ENCODE data around the gene RUSF1. TPM values are rescaled to one million over a fixed set of nuclear protein-coding genes. Genes with fewer than 3 reads are reported as not detected.
A peak's percentile ranks its signal among the peaks of the same experiment; 100 is the strongest.

Gene RUSF1
- total RNA-seq, 2 experiments from 2014 or later = 32.8 to 37.7 TPM

GRCh38 chr16:31467858-31468257 lies 40.3 kb downstream of the RUSF1 start:
- H3K36me3 Mint-ChIP-seq = peaks cover 17% of the 10 kb centered on the region
- peaks cover 19% of the 10 kb centered on the region for H3K27me3 Mint-ChIP-seq
- DNase-seq (no peak), ATAC-seq (no peak)
- no peaks in the 10 kb centered on the region for H3K9me3 Mint-ChIP-seq (ENCODE audit: low read depth)
- H3K27ac Mint-ChIP-seq = peak overlapping the region; percentile 50
- peaks cover 24% of the 10 kb centered on the region for H3K4me1 Mint-ChIP-seq
- H3K4me3 Mint-ChIP-seq = no peak overlapping the region
- CTCF ChIA-PET = interaction anchor here (1.5 to 2.3 kb wide), 2 partner anchors 8 to 401 kb away, joined by 3 to 14 read pairs; partner anchors contain the start of gene ARMC5

- ATAC-seq = peak; percentile 63
- no peak for DNase-seq
- CTCF ChIA-PET = no interaction called here
- Mint-ChIP-seq H3K36me3 (peaks cover 18% of the 10 kb centered on the region), H3K4me3 (no peak overlapping the region), H3K27ac (peak overlapping the region; percentile 75), H3K4me1 (peaks cover 18% of the 10 kb centered on the region), H3K27me3 (peaks cover 13% of the 10 kb centered on the region), H3K9me3 (ENCODE audit: low read depth) (no peaks in the 10 kb centered on the region)
Observed at GRCh38 chr16:31467151-31467773, 40.9 kb downstream of the RUSF1 start.

DNA sequence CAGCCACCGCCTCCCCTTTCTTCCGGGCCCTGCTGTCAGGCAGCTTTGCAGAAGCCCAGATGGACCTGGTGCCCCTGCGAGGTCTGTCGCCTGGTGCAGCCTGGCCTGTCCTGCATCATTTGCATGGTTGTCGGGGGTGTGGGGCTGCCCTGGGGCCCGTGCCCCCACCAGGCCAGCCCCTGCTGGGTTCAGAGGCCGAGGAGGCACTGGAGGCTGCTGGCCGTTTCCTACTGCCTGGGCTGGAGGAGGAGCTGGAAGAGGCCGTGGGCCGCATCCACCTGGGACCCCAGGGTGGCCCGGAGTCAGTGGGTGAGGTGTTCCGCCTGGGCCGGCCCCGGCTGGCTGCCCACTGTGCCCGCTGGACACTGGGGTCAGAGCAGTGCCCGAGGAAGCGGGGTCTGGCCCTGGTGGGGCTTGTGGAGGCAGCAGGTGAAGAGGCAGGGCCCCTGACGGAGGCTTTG lies 41.8 kb downstream of the RUSF1 start:
- DNase-seq (no peak), ATAC-seq (no peak)
- H3K4me1 Mint-ChIP-seq = peaks cover 18% of the 10 kb centered on the region
- H3K9me3 Mint-ChIP-seq (ENCODE audit: low read depth) = no peaks in the 10 kb centered on the region
- CTCF ChIA-PET = no interaction called here
- H3K36me3 Mint-ChIP-seq = peaks cover 18% of the 10 kb centered on the region
- peaks cover 9% of the 10 kb centered on the region for H3K27me3 Mint-ChIP-seq
- no peak overlapping the region for H3K4me3 Mint-ChIP-seq
- peak overlapping the region; percentile 75 for H3K27ac Mint-ChIP-seq

- ATAC-seq = no peak
- Mint-ChIP-seq H3K4me1 (peaks cover 24% of the 10 kb centered on the region), H3K4me3 (no peak overlapping the region), H3K36me3 (peaks cover 18% of the 10 kb centered on the region), H3K27ac (no peak overlapping the region), H3K9me3 (ENCODE audit: low read depth) (no peaks in the 10 kb centered on the region), H3K27me3 (peaks cover 4% of the 10 kb centered on the region)
- no peak for DNase-seq
- CTCF ChIA-PET = no interaction called here
Observed at GRCh38 chr16:31465788-31466370, 42.3 kb downstream of the RUSF1 start.

DNA sequence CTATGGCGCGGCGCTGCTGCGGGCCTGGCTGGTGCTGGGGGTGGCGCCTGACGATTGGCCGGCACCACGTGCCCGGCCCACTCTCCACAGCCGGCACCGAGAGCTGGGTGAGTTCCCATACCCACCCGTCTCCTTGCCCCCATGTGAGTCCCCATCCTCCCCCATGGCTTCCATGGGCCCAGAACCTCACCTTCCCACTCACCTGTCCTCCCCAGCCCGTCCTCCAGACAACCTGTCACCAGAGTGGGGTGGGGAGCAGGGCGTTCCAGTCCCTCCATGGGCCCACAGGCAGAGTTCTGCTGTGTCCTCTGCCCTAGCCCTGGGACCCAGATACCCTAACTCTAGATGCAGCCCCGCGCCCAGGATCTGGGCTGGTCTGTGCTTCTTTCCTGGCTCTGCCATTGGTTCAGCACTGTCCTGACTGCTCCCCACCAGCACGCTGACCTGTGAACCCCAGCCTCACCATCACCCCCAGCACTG lies 43.4 kb downstream of the RUSF1 start:
- Mint-ChIP-seq H3K27me3 (no peaks in the 10 kb centered on the region), H3K36me3 (peaks cover 18% of the 10 kb centered on the region), H3K9me3 (ENCODE audit: low read depth) (no peaks in the 10 kb centered on the region), H3K4me3 (no peak overlapping the region), H3K27ac (no peak overlapping the region), H3K4me1 (peaks cover 34% of the 10 kb centered on the region)
- CTCF ChIA-PET = no interaction called here
- DNase-seq (no peak), ATAC-seq (no peak)

DNA sequence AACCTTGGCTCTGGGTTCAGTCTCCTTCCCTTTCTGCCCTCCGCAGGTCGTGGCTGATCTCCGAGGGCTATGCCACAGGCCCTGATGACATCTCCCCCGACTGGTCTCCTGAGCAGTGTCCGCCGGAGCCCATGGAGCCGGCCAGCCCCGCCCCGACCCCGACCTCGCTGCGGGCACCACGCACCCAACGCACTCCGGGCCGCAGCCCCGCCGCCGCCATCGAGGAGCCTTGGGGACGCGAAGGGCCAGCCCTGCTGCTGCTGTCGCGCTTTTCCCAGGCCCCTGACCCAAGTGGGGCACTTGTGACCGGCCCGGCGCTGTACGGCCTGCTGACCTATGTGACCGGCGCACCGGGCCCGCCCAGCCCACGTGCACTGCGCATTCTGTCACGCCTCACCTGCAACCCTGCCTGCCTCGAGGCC lies 43.8 kb downstream of the RUSF1 start:
- CTCF ChIA-PET = interaction anchor here (0.6 to 1.2 kb wide), 2 partner anchors 39 to 405 kb away, joined by 3 read pairs; no protein-coding TSS in a partner anchor

DNA sequence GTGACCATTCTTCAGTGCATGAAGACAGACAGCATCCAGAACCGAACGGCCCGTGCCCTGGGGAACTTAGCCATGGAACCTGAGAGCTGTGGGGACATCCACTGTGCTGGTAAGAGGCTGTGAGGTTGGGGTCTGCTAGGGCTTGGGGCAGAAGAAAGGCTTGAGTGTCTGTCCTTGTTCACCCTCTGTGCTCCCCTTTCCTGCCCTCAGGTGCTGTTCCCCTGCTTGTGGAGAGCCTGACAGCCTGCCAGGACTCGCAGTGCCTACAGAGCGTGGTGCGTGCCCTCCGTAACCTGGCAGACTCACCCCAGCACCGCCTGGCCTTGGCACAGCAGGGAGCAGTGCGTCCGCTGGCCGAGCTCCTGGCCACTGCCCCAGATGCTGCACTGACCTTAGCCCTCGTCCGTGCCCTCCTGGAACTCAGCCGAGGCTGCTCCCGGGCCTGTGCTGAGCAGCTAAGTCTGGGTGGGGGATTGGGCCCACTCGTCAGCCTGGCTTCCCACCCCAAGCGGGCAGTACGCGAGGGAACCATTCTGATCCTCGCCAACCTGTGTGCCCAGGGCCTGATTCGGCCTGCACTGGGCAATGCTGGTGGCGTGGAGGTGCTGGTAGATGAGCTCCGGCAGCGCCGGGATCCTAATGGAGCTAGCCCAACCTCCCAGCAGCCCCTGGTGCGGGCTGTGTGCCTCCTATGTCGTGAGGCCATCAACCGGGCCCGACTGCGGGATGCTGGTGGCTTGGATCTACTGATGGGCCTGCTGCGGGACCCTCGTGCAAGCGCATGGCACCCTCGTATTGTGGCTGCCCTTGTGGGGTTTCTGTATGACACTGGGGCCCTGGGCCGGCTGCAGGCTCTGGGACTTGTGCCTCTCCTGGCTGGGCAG lies 46.0 kb downstream of the RUSF1 start:
- H3K36me3 Mint-ChIP-seq = peaks cover 24% of the 10 kb centered on the region
- H3K27ac Mint-ChIP-seq = no peak overlapping the region
- no peaks in the 10 kb centered on the region for H3K9me3 Mint-ChIP-seq (ENCODE audit: low read depth)
- no peak overlapping the region for H3K4me3 Mint-ChIP-seq
- H3K4me1 Mint-ChIP-seq = peaks cover 32% of the 10 kb centered on the region
- ATAC-seq (no peak), DNase-seq (no peak)
- CTCF ChIA-PET = interaction anchor here (2.3 to 7.9 kb wide), 3 partner anchors 14 to 405 kb away, joined by 8 to 74 read pairs (median 36); a partner anchor contains a TSS
- no peaks in the 10 kb centered on the region for H3K27me3 Mint-ChIP-seq

More for the DNA sequence above, 43.8 kb downstream of the RUSF1 start:
- H3K36me3 Mint-ChIP-seq = peaks cover 18% of the 10 kb centered on the region
- DNase-seq (no peak), ATAC-seq (no peak)
- H3K4me3 Mint-ChIP-seq = no peak overlapping the region
- no peak overlapping the region for H3K27ac Mint-ChIP-seq
- H3K9me3 Mint-ChIP-seq (ENCODE audit: low read depth) = no peaks in the 10 kb centered on the region
- no peaks in the 10 kb centered on the region for H3K27me3 Mint-ChIP-seq
- peaks cover 34% of the 10 kb centered on the region for H3K4me1 Mint-ChIP-seq

GRCh38 chr16:31461201-31461920 lies 46.8 kb downstream of the RUSF1 start:
- Mint-ChIP-seq H3K9me3 (ENCODE audit: low read depth) (no peaks in the 10 kb centered on the region), H3K27me3 (no peaks in the 10 kb centered on the region), H3K27ac (peak overlapping the region; percentile 76), H3K4me3 (peak overlapping the region; percentile 3), H3K4me1 (peaks cover 33% of the 10 kb centered on the region), H3K36me3 (peaks cover 28% of the 10 kb centered on the region)
- CTCF ChIA-PET = interaction anchor here (0.7 to 7.9 kb wide), 19 partner anchors 8 to 526 kb away, joined by 3 to 74 read pairs (median 6); partner anchors contain the start of genes FUS, ITGAX, KAT8 and RUSF1
- no peak for ATAC-seq
- DNase-seq = no peak

GRCh38 chr16:31460582-31461002 lies 47.6 kb downstream of the RUSF1 start:
- Mint-ChIP-seq H3K9me3 (ENCODE audit: low read depth) (no peaks in the 10 kb centered on the region), H3K4me3 (peak overlapping the region; percentile 85), H3K4me1 (peaks cover 39% of the 10 kb centered on the region), H3K36me3 (peaks cover 29% of the 10 kb centered on the region), H3K27ac (peak overlapping the region; percentile 92), H3K27me3 (no peaks in the 10 kb centered on the region)
- no peak for ATAC-seq
- CTCF ChIA-PET = interaction anchor here (0.7 to 7.9 kb wide), 22 partner anchors 9 to 525 kb away, joined by 3 to 74 read pairs (median 5); partner anchors contain the start of genes FUS, ITGAX, KAT8 and RUSF1
- DNase-seq = no peak

- Mint-ChIP-seq H3K27me3 (no peaks in the 10 kb centered on the region), H3K9me3 (ENCODE audit: low read depth) (no peaks in the 10 kb centered on the region), H3K27ac (peak overlapping the region; percentile 95), H3K4me1 (peaks cover 46% of the 10 kb centered on the region), H3K36me3 (peaks cover 27% of the 10 kb centered on the region), H3K4me3 (peak overlapping the region; percentile 89)
- CTCF ChIA-PET = interaction anchor here (0.6 to 7.9 kb wide), 28 partner anchors 9 to 525 kb away, joined by 3 to 74 read pairs (median 4); partner anchors contain the start of genes FUS, ITGAX, KAT8 and RUSF1
- DNase-seq = peak; percentile 100
- ATAC-seq = peak; percentile 78
Observed at GRCh38 chr16:31459687-31460581, 48.3 kb downstream of the RUSF1 start.

GRCh38 chr16:31458844-31459686 lies 49.1 kb downstream of the RUSF1 start, which contains the start of gene ARMC5:
Gene ARMC5 (plus strand): TSS chr16:31459501. CDS start chr16:31459525, 24 bp downstream.
- Mint-ChIP-seq H3K36me3 (peaks cover 26% of the 10 kb centered on the region), H3K27me3 (no peaks in the 10 kb centered on the region), H3K4me3 (peak within 1 kb of the TSS; percentile 89), H3K9me3 (ENCODE audit: low read depth) (no peaks in the 10 kb centered on the region), H3K27ac (peak within 1 kb of the TSS; percentile 95), H3K4me1 (peaks cover 47% of the 10 kb centered on the region)
- DNase-seq (peak; percentile 99), ATAC-seq (peak; percentile 73)
- CTCF ChIA-PET = interaction anchor here (0.6 to 7.9 kb wide), 18 partner anchors 10 to 419 kb away, joined by 3 to 74 read pairs (median 4); partner anchors contain the start of genes PYDC1, RUSF1, ZNF267 and ZNF843
